Raji (cell line): ENCODE results near the gene SYT8.

ENCODE experiments used
- POLR2A ChIP-seq: IDR thresholded peaks from 2 replicates; pipeline ENCODE4 v1.6.1; 2011; ENCODE audit warnings: low read depth, low read length, control low read depth; ENCODE audit not compliant: insufficient read depth

SYT8 gene

DNA sequence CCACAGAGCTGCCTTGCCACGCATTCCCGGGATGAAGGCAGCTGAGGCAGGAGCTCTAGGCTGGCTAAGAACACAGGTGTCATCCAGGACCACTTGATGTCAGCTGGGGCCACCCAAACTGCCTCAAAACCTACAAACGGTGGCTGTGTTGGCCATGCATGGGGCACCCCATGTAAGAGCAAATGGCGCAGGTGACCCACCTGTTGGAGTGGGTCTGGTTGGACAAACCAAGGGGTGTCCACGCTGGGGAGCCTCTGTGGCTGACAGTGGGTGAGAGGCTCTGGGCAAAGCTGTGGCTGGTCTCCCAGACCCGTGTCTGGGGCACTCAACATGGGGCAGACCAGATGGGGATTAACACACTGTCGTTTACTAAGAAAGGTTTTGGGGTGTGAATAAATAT, 19.0 kb upstream of the SYT8 start:
- TF ChIP-seq POLR2A: no peak

GRCh38 chr11:1817000-1817399, 17.8 kb upstream of the SYT8 start:
- TF ChIP-seq POLR2A: no peak

DNA sequence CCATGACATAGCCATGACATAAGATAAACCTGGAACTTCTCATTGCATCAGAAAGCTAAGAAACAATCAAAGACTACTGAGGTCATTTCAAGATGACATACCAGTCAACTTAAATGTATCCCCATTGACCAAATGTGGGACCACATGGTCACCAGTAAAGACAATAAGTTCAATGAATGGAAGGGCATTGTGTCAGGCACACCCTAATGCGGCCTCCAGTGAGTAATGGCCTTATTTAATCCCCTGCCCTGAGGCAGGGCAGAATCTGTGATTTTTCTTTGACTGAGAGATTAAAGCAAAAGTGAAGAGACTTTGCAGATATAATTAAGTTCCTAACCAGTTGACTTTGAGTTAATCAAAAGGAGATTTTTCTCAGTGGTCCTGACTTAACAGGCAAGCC, 17.3 kb upstream of the SYT8 start:
- TF ChIP-seq POLR2A: no peak

DNA sequence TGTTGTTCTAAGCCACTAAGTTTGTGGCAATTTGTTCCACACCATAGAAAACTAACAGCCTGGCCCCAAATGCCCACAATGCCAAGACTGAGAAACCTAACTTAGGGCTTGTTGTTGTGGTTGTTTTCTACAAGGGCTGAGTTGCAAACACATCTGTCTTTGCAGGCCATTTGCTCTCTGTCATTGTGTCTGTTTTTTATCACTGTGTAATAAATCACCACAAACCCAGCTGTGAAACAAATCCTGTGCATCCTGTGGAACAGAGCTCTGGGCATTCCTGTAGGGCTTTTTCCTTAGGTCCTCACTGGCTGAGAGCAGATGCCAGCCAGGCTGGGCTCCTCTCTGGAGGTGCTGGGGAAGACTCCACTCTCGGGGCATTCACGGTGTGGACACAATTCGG, 15.7 kb upstream of the SYT8 start:
- no peak for TF ChIP-seq POLR2A

DNA sequence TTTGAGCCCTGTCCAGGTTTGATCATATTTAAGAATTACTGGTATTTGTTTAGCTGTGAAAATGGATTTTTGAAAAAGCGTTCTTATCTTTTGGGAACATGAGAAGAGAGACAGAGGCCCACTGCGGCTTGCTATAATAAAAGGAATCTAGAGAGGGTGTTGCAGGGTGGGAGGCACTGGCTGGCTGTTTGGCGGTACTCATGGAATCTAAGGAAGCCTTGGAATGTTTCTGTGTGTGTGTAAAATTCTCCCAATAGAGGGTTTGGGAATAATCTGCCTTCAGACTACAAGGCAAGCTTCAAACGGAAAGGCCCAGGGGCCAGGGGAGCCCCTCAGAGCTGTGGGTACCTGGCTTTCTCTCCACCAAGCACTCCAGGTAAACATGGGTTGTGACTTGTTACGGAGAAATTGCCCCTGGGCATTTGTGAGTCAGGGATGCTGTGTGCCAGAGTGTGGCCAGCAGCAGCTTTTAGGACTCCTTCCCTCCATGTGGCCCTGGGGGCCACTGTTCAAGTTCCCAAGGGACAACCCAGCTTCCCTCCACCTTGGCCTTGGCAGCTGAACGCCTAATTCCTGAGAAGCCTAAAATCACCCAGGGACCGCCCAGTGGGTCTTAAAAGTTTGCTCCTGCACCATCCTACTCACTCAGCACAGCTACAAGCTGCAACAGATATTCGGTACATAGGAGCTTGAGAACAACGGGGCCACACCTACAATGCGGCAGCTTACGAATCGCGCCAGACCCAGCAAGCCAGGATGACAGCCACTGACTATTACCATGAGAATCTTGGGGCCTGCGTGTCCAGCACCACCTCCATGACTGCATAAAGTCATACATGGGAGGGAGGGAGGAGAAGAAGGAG, 14.1 kb upstream of the SYT8 start:
- TF ChIP-seq POLR2A: no peak

DNA sequence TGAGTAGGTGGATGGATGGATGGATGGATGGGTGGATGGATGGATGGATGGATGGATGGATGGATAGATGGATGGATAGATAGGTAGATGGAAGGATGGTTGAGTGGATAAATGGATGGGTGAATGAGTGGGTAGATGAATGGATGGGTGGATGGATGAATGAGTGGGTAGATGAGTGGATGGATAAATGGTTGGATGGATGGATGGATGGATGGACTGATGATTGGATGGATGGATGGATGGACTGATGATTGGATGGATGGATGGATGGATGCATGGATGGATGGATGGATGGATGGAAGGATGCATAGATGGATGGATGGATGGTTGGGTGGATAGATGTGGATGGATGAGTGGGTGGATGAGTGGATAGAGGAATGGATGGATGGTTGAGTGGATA, 13.2 kb upstream of the SYT8 start:
- no peak for TF ChIP-seq POLR2A

DNA sequence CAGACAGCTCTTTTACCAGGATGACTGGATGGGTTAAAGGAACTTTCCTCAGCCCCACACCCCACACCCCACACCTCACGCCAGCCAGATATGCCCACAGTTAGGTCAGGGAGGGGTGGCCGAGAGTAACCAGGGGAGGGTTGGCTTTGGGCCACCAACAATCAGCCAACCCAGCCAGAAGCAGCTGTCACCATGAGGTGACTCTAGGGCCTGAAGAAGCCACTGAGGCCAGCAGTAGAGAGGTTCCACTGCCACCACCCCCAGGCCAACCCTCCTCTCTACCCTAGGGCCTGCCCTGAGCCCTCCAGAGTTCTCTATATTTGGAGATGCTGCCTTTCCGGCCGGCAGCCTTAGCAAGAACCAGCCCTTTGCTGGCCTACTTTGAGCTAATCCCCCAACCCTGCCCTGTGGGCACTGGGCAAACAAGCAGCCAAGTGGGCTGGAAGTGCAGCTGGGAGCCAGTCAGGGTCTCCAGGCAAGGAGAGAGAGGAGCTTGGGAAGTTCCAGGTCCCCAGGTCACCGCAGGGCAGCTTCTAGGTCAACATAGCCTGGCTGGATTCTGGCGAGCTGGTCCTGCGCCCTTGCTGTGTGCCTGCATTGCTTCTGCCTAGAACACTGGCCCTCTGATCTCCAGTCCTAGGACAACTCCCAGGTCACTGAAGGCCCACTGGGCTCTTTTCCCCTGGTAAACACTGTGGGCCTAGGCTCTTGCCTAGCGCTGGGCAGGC, 12.0 kb upstream of the SYT8 start:
- TF ChIP-seq POLR2A: no peak

- TF ChIP-seq POLR2A: no peak
Observed at GRCh38 chr11:1823376-1824220, 11.2 kb upstream of the SYT8 start.

DNA sequence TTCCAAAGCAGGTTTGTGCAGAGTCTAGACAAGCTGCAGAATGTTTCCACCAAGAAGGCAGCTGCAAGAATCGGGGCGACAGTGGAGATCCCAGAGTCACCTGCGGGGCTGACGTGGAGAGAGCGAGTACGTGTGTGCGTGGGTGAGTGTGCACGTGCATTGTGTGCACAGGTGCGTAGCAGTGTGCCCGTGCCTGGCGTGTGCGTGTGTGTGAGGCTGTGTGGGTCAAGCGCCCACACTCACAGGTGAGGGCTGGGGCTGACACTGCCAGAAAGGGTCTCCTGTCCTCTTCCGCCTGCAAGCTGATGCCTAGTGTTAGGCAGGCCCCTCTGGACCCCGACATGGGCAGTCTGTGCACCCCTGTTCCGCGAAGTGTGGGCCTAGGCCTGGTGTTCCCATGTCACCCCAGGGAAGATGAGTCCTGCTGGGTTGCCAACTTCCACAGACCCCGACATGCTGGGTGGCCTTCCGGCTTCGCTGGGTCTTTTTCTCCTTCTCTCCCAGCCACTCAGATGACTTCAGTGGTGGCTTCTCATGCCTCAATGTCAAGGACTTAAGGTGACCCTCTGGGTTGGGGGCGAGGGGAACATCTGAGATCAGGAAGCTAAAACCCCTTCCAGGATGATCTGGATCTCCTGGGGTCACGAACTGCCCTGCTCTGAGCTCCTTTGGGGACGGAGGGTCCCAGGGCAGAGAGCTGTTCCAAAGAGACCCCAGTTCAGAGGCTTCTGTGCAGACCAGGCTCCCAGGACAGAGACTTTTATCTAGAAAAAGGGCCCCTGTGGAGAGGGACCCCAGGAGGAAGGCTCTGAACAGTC, 10.4 kb upstream of the SYT8 start:
- TF ChIP-seq POLR2A: no peak

- no peak for TF ChIP-seq POLR2A
Observed at GRCh38 chr11:1825039-1825740, 9.6 kb upstream of the SYT8 start.

- no peak for TF ChIP-seq POLR2A
Observed at GRCh38 chr11:1825785-1826451, 8.9 kb upstream of the SYT8 start.

GRCh38 chr11:1826552-1827094, 8.2 kb upstream of the SYT8 start:
- TF ChIP-seq POLR2A: no peak

- no peak for TF ChIP-seq POLR2A
Observed at GRCh38 chr11:1827095-1827813, 7.5 kb upstream of the SYT8 start.

DNA sequence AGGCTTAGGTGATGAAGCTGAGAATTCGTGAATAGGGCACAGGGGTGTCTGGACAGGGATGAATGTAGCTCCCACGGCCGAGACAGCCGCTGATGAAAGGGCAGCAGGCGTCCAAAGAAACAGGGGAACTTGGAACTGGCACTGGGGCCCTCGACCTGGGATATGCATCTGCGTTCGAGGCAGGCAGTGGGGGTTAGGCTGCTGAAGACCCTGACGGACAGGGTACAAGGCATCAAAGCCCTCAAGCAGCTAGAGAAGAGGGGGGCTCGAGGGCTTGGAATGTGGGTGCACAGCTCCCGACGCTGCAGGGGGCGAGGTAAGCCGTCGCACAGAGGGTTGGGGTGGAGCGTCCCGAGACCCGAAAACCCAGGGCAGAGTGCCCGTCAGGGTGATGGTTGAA, 6.9 kb upstream of the SYT8 start:
- no peak for TF ChIP-seq POLR2A
